IPS-NIHi7 (cell line): ENCODE data around the gene MEPE.

ENCODE experiments used
- DNase-seq: peaks from one replicate; pipeline ENCODE4 v3.0.0; 2012; ENCODE audit warnings: mixed read lengths; ENCODE audit errors: extremely low spot score

The MEPE gene, protein sequence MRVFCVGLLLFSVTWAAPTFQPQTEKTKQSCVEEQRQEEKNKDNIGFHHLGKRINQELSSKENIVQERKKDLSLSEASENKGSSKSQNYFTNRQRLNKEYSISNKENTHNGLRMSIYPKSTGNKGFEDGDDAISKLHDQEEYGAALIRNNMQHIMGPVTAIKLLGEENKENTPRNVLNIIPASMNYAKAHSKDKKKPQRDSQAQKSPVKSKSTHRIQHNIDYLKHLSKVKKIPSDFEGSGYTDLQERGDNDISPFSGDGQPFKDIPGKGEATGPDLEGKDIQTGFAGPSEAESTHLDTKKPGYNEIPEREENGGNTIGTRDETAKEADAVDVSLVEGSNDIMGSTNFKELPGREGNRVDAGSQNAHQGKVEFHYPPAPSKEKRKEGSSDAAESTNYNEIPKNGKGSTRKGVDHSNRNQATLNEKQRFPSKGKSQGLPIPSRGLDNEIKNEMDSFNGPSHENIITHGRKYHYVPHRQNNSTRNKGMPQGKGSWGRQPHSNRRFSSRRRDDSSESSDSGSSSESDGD

DNA sequence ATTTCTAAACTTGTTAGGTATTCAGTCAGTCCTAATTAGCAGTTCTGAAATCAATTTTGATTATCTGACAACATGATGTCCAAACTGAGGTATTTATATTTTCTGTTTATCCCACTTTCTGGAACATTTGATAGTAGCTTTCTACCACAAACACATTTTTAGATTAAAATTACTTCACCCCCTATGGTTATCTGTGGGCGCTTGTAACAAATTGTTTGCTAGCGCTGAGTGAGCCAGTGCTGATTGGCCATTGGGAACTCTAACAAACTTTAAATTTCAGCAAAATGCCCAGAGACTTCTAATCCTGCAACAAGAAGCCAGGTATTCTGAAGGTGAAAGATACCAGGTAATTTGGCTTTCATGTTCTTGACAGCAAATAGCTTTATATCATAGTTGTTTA, at the start of gene MEPE:
MEPE (plus strand) TSS at position 301 of the 400 bp plus-strand sequence. CDS start 1,746 bp downstream, outside the sequence.
- no peak for DNase-seq

DNA sequence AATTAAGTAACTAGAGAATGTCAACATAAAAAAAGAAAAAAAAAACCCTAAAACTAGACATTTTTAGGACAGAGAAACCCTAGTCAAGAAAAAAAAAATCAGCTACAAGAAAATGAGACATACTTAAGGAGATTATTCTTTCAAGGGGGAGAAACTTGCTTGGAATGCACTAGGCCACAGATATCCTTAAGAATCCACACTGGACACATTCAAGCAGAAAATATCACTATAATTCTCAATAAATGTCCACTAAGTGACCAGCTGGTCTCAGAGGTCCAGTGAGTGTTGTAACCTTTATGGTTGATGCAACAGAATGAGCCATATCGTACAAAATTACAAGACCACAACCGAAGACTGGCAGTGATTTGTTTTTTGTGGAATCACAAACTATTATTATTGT, 49.0 kb upstream of the MEPE start:
- DNase-seq: no peak

DNA sequence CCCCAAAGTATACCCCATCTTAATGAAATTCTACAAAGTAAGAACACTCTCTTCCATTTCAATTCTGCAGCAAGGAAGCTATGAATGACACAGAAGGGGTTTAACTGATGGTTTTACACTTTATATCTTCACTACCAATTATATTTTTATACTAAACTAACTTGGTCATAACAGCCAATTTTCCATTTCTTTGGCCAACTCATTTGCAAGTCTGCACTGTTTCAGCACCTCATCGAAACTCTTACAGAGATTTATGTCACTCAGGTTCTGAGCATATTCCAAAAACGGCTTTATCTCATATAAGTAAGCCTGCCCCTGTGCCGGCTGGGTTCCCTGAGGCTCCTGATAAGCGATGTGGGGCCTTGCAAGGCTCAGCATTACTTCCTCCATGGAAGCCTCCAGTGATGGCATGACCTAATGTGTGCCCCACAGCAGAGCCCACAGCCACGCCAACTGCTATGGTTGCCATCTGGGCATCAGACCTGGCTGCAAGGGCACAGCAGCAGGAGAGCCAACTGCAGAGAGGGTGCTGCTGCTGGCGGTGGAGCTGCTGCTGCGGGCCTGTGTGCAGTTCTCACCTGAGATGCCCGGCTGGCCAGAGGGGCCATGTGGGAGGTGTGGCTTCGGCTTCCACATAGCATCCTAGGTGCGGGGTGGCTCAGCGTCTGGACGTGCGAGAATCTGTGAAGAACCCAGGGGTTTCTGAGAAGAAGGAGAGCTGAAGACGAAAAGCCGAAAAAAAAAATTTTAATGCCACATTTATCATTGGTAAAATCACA, 46.8 kb upstream of the MEPE start:
- no peak for DNase-seq

DNA sequence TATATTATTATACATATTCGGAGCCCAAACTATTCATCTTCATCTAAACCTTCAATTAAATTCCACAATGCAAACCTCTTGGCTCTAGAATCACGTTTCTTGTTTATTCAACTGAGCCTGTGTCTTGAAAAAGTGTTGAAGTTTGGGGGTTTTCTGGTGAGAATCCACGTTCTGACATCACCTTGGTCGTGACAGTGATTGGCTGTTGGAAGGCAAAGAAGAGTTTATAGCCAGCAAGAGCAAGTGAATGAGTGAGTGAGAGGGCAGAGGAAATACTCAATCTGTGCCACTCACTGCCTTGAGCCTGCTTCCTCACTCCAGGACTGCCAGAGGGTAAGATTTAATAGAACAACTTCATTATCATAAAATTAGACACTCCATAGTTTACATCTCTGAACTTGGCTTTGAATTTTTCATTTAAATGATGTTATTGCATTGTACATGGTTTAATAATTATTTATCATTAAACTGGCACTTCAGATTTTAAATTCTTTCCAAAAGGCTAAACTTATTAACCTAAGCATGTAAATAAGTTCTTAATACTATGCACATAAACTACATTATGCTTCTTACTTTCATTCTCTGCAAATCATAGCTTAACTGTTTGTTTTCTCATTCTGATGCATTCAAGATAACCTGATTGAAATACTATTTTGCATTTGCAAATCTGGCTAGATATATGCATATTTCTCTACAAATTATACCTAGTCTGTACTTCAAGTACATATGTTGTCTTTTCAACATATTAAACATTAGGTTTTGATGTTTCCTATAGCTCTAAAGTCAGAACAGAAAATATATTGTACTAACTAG, 33.3 kb upstream of the MEPE start, which contains the start of gene IBSP:
IBSP (plus strand) TSS at position 254 of the 813 bp plus-strand sequence. CDS start 2,808 bp downstream, outside the sequence.
- no peak for DNase-seq

DNA sequence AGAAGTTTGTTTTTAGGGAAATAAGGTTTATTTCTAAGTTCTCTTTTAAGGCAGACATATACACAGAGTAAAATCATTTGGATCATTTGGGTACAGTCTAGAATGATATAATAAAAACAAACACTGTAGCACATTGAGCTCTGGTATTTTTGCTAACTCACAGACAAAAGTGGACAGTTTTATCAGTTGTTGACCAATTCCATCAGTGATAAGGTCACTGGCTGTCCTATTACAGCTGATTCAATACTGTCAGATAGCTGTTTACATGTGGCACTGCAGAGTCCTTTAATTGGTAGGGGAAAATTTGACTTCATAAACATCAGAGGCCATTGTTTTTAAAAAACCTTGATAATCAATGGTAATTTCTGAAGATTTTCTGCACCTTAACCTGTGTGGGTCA, 29.9 kb upstream of the MEPE start:
- DNase-seq: no peak

DNA sequence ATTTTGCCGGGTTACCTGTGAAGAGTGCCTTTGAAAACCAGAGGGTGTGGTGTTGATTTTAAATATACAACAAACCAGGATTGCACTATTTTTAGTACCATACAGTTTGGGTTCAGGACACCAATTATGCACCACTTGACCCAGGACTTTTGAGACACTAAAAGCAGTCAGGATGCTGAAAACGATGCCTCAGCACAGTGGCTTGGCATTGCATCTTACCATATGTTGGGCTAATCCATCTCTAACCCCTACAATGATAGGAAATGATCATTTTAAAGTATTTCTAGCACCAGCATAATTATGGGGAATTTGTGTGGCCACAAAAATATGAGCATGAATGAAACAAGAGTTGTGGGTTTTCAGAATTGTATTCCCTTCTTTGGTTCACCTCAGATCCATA, 29.3 kb upstream of the MEPE start:
- no peak for DNase-seq

DNA sequence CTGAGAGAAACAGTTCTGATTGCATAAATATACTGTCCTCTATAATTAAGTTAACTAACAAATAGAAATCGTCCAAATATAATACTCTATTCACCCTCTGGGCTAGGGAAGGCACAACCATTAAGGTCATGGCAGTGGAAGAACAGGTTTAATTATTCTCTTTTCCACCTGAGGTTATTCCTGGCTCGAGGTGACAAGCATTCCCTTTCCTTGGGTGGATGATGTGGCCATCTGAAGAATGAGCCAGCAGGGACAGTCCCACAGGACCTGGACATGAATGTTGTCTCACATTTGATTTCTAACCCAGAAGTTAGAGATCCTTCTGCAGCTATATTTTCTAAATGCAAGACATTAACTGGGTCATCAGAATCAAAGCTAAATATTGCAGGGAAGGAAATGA, 27.9 kb upstream of the MEPE start:
- no peak for DNase-seq

DNA sequence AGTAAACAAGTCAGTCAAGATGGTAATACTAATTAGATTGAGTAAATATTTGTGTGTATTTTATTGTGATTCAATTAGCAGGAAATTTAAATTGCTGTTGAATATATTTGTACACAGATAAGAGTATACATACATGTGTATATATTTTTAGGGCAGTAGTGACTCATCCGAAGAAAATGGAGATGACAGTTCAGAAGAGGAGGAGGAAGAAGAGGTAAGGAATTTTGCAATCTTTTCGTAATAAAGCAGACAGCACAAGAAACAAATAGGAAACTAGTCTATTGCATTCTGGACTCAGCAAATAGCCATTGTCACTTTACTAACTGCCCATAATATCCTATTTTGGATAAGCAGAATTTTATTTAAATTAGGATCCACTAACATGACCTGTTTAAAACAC, 26.8 kb upstream of the MEPE start:
- no peak for DNase-seq

DNA sequence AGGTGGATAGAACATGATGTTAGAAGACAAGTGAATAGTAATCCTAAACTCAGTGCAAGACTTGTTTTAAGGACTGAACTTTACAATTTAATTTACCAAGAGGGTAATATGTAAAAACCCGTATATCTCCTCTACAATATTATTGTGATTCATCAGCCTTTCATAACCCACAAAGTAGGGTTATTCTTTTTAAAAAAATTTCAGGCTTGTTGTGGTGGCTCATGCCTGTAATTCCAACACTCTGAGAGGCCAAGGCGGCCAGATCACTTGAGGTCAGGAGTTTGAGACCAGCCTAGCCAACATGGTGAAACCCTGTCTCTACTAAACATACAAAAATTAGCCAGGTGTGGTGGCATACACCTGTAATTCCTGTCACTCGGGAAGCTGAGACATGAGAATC, 26.2 kb upstream of the MEPE start:
- DNase-seq: no peak

DNA sequence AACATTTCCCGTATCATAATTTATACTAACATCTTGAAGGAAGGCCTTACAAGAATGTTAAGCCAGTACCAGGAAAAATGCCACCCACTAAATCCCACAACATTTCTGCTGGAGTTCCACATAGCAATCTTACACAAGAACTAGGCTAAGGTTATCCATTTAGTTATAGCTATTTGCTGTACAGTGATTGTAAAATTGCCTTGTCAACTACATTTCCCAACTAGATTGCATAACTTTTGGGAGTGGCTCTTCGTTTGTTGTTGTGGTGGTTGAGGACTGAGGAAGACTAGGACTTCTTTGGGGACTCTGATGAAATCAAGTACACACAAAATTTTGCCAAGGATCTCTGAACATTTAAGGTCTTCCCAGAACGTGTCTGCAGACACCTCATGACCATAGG, 25.4 kb upstream of the MEPE start:
- no peak for DNase-seq

DNA sequence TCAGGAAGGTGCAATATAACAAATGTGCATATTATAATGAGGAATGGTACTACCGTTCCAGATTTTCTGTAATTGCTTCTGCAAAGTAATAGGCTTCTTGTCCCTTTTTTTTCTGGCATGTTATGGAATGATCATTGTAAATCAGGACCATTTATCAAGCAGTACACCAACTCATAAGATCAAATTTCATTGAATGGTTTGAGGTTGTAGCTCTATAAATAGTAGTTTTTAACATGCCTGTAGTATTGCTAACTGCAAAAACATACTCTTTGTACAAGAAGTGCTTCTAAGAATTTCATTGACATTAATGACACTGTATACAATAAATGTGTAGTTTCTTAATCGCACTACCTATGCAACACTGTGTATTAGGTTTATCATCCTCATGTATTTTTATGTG, 20.8 kb upstream of the MEPE start:
- DNase-seq: no peak

DNA sequence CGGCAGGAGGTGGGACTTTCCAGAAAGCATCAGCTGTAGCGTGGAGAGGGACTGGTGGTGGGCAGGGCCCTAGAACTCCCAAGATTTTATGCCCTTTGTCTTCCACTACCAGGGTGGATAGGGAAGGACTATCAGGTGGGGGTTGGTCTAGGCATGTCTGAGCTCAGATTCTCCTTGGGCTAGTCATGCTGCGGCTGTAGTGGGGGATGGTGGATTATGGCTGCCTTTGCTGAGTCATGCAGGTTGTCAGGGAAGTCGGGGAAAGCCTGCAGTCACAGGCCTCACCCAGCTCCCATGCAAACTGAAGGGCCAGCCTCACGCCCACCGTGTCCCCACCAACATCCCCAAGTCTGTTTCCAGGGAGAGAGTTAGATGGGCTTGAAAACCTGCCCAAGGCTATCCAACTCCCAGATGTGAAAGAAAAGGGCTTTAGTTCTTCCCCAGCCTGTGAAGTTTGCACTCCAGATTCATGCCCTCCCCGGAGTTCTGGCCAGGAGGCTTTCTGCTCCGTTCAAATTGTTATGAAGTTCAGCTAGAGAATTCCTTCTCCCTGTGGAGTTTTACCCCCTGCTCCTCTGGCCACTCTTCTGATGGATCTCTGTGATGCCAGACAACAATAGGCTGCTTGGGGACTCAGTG, 13.4 kb upstream of the MEPE start:
- peak; percentile 36 for DNase-seq

DNA sequence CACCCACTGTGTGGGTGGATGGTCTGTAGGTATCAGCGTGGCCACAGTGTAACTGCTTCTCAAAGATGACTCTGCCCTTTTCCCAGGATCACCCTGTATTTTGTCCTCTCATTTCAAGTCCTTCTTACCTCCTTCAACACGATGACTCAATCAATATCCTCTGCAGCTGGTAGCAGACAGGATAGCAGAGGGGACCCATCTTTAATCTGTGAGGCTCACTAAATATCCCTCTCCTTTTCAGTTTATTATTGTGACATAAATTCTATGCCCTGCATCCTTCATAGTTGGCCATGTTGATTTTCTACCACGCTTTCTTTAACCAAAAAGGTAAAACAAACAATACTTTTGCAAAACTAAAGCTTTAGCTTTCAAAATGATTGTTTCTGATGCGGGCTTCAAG, 9.6 kb upstream of the MEPE start:
- DNase-seq: no peak

DNA sequence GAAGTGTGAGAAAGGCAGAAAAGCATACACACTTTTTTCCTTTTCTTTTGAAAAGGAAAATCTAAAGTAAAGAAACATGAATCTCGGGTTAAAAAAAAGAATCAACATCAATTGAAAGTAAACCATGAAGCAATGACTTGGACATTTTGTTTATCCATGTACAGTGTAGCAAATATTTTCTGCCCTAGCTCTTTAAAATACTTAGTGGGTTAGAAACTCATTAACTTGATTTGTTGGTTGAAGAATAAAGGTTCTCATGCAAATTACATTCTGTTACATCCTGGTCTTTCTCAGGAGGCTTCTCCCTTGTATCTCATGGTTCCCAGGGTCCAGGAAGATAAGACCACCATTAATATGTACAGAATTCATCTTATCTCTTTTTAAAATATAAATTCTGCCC, 9.0 kb upstream of the MEPE start:
- no peak for DNase-seq

DNA sequence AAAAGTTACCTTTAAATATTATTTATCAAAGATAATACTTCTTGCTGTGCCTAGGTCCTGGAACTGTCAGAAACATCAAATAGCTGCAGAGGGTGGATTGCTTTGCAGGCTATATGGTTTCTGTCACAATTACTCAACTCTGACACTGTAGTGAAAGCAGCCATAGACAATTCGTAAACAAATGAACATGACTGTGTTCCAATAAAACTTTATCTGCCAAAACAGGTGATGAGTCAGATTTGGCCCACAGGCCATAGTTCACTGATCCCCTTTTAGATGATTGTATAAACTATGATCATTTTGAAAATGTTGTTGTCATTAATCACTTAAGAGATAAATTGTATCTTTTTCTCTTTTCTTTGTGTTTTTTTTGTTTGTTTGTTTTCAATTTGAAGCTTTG, 8.4 kb upstream of the MEPE start:
- no peak for DNase-seq

DNA sequence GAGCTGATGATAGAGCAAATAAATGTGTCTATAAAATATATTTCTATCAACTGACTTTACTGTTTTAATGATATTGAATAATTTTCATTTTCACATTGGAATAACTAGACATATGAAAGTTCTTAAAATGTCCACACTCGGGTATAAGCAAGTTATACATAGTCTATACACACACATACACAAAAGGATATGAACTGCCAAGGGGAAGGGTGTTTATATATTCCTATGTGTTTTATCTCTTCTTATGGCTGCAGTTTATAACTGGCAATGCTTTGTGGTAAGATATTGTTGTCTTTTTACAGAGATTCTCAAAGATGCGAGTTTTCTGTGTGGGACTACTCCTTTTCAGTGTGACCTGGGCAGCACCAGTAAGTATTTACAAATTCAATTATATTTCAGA, 1.6 kb downstream of the MEPE start:
- DNase-seq: no peak

DNA sequence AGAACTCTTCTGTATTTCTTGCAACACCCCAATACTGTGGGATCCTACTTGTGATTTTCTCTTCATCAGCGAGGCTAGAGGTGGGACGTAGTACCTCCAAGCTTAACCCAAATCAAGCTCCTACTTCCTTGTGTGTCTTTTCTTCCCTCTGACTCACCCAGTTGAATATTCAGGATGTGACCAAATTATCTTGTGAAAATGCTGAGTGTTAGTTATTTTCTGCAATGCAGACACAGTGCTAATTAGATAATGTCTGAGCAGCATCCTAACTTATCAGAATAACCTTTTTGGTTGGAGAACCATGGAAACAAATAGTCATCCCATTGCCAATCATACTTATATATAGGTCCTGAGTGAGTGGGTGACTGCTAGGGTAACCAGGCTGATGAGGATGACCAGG, 2.4 kb downstream of the MEPE start:
- no peak for DNase-seq

DNA sequence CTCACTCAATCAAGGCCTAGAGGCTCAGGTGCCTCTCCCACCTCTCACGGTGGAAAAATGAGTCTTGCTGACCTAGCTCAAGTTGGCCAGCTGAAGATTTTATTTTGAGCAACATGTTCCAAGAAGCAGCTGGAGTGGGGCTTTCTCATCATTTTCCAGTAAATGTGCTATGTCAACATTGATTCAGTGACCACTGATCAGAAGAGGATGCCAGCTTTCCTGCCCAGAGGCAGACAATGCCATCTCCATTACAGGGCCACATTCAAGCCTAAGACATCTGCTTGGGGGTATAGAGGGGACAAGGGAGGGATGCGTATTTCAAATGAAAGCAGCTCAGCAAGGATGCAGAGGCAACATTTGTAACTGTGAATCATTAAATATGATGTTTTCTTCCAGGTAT, 3.0 kb downstream of the MEPE start:
- DNase-seq: no peak

DNA sequence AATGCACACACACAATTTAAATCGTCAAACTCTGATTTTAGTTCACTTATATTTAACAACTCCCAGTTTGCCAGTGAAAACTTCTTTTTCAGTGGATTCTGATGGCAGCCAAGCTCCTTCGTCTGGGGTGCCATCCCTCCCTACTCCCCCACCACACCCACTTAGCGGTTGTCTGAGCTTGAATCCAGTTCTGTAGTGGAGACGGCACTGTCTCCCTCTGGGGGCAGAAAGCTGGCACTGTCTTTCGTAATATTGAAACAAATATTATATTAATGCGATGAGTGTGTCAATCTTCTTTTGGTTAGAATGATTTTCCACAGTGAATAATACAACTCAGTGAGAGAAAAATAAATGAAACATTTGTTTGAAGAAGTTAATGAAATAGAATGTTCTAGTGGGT, 5.4 kb downstream of the MEPE start:
- DNase-seq: no peak

DNA sequence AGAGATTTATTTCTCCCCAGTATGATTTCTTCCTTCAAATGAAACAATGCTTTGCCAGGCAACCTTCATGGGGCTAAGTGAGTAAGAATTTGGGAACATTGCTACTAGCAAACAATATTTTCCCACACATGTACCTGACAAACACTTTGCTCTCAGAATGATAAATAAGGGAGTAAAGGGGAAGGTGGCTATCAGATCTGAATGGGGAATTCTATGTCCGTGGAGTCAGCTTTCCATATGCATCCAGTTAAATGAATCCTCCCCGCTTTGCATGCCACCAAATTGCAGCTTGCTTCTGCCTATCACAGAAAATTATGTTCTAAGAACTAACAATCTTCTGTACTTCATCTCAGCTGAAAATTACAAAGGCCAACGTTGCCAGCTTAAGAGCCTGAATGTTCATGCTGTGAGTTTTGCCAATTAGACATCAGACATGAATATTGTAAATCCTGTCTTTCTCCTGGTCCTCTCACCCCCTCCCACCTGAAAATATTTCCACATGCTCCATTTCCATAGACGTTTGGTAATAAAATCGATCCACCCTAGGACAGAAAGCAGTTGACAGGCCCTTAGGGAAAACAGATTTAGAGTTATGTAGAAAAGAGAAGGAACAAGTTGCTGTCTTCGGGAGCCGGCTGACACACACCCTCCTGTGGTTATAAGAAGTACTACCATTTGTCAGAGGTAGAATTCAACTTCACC, 6.3 kb downstream of the MEPE start:
- DNase-seq: peak; percentile 50

DNA sequence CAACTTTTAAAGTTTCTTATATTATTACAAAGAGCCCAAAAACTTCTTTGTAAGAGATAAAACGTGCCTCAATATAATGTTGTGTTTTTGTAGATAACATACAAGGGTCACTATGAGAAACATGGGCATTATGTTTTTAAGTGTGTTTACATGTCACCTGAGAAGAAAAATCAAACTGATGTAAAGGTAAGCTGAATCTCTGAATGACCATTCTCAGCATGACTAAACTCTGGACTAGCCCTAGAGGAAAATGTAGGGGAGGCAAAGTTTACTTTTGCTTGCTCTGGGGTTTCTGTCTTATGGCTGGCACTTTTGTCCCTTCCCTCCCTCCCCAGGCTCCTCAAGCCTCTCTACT, 6.8 kb downstream of the MEPE start:
- no peak for DNase-seq
